Upper lobe of left lung (tissue), 6 donors: ENCODE data around the gene LHFPL5. TPM values are rescaled to one million over a fixed set of nuclear protein-coding genes. Genes with fewer than 3 reads are reported as not detected.

Source experiments
- ATAC-seq, 2 donors: fragments of 200-7000 bp; cut with Tn5 transposase; one replicate each; pipeline ENCODE4 v1.9.1; 2022; ENCODE audit warnings: mild to moderate bottlenecking in 2 of 2, moderate library complexity in 2 of 2; ENCODE audit not compliant: low FRiP score in 2 of 2
- DNase-seq, 2 donors: peaks; one replicate each; pipeline ENCODE4 v3.0.0-alpha.2; 2019 to 2020
- H3K27ac ChIP-seq, 4 donors: fragments of 200-600 bp; sonication (generic); one replicate each; pipeline ENCODE4 v1.5.1; 2016 to 2019
- H3K27me3 ChIP-seq, 4 donors: fragments of 200-600 bp; sonication (generic); one replicate each; pipeline ENCODE4 v1.5.1; 2017 to 2019
- H3K36me3 ChIP-seq, 4 donors: fragments of 200-600 bp; sonication (generic); one replicate each; pipeline ENCODE4 v1.5.1; 2016 to 2019
- H3K4me1 ChIP-seq, 4 donors: fragments of 200-600 bp; sonication (generic); one replicate each; pipeline ENCODE4 v1.5.1; 2018 to 2019
- H3K4me3 ChIP-seq, 4 donors: fragments of 200-600 bp; sonication (generic); one replicate each; pipeline ENCODE4 v1.5.1; 2017 to 2019; ENCODE audit warnings: mild to moderate bottlenecking in 2 of 4, moderate library complexity in 1 of 4
- H3K9me3 ChIP-seq, 4 donors: fragments of 200-600 bp; sonication (generic); one replicate each; pipeline ENCODE4 v1.5.1; 2018 to 2019
- CTCF ChIP-seq, 6 experiments: fragments of 450-650 bp in 4 of 6; fragments of 200-600 bp in 2 of 6; sonication (generic) in 2 of 6; IDR thresholded peaks; one replicate each; pipeline ENCODE4 v1.5.1; 2016 to 2019; ENCODE audit warnings: antibody characterized with exemption in 6 of 6
- EP300 ChIP-seq, 4 donors: sonication (generic); formaldehyde crosslinking; IDR thresholded peaks; one replicate each; pipeline ENCODE4 v1.5.1; 2017; ENCODE audit warnings: antibody characterized with exemption in 4 of 4, control low read depth in 2 of 4
- POLR2A ChIP-seq, 4 donors: fragments of 450-650 bp; IDR thresholded peaks; one replicate each; pipeline ENCODE4 v1.5.1; 2016 to 2017; ENCODE audit warnings: antibody characterized with exemption in 4 of 4, mild to moderate bottlenecking in 2 of 4
- POLR2AphosphoS5 ChIP-seq, 2 donors: sonication (generic); formaldehyde crosslinking; IDR thresholded peaks; one replicate each; pipeline ENCODE4 v1.5.1; 2017; ENCODE audit warnings: antibody characterized with exemption in 2 of 2
- WGBS, 2 donors: methylation state at CpG; one replicate each; pipeline ENCODE4 v1.1.5; 2017 to 2018; 5-methylcytosine and 5-hydroxymethylcytosine counted together
- total RNA-seq, 6 donors: library from RNA; depleted of rRNA in 4 of 6; stranded (reverse); fragments of >200 nt in 4 of 6; gene quantifications; one replicate each; pipeline versions ENCODE4 v1.1.0 to v1.2.1, GENCODE V29; 2016 to 2021
- donor health status: DM: no; HTN: no; CAD: no; lungs with moderate emphysema.
- donor health status: DM: no; HTN: yes; CAD: no; lungs with severe emphysema.

Gene LHFPL5
- total RNA-seq, 6 donors from 2014 or later: not detected

GRCh38 chr6:35801148-35801547 is 4.0 kb upstream of the LHFPL5 start:
- ATAC-seq (no peak), DNase-seq (no peak)
- TF ChIP-seq POLR2A (IDR thresholded peaks at IDR 0.05) (no peak), CTCF (IDR thresholded peaks at IDR 0.05) (no peak), EP300 (IDR thresholded peaks at IDR 0.05) (no peak), POLR2AphosphoS5 (IDR thresholded peaks at IDR 0.05) (no peak)
- Histone ChIP-seq H3K27me3 (peaks cover 0 to 3% (median 0%) of the 10 kb centered on the region in 4 donors), H3K4me1 (peaks cover 0 to 9% (median 5%) of the 10 kb centered on the region in 4 donors), H3K9me3 (no peaks in the 10 kb centered on the region), H3K27ac (no peak overlapping the region), H3K36me3 (no peaks in the 10 kb centered on the region), H3K4me3 (no peak overlapping the region)
- WGBS, 2 donors: 71 to 84% methylated on average over 3 of the region's 3 CpGs

GRCh38 chr6:35808688-35809087 is 3.5 kb downstream of the LHFPL5 start:
- Histone ChIP-seq H3K4me3 (no peak overlapping the region), H3K36me3 (no peaks in the 10 kb centered on the region), H3K27ac (no peak overlapping the region), H3K27me3 (peaks cover 0 to 3% (median 0%) of the 10 kb centered on the region in 4 donors), H3K9me3 (no peaks in the 10 kb centered on the region), H3K4me1 (peaks cover 0 to 9% (median 5%) of the 10 kb centered on the region in 4 donors)
- WGBS, 2 donors: 46 to 71% methylated on average over 3 of the region's 3 CpGs
- ATAC-seq: no peak
- no peak for TF ChIP-seq POLR2A (IDR thresholded peaks at IDR 0.05)
- no peak for TF ChIP-seq CTCF (IDR thresholded peaks at IDR 0.05)
- no peak for TF ChIP-seq POLR2AphosphoS5 (IDR thresholded peaks at IDR 0.05)
- DNase-seq: no peak

GRCh38 chr6:35809809-35810208 is 4.7 kb downstream of the LHFPL5 start:
- 82 to 84% methylated on average over 5 of the region's 5 CpGs for WGBS, 2 donors
- ATAC-seq (no peak), DNase-seq (no peak)
- TF ChIP-seq POLR2A (IDR thresholded peaks at IDR 0.05) (no peak), POLR2AphosphoS5 (IDR thresholded peaks at IDR 0.05) (no peak), EP300 (IDR thresholded peaks at IDR 0.05) (no peak), CTCF (IDR thresholded peaks at IDR 0.05) (no peak)
- Histone ChIP-seq H3K4me3 (no peak overlapping the region), H3K27ac (no peak overlapping the region), H3K36me3 (no peaks in the 10 kb centered on the region), H3K27me3 (peaks cover 0 to 3% (median 0%) of the 10 kb centered on the region in 4 donors), H3K9me3 (no peaks in the 10 kb centered on the region), H3K4me1 (peaks cover 0 to 8% (median 5%) of the 10 kb centered on the region in 4 donors)

- ATAC-seq: no peak
- H3K27ac ChIP-seq: no peak overlapping the region
- H3K9me3 ChIP-seq: no peaks in the 10 kb centered on the region
- DNase-seq: no peak
- no peaks in the 10 kb centered on the region for H3K36me3 ChIP-seq
- 59 to 68% methylated on average over 13 to 14 of the region's 14 CpGs for WGBS, 2 donors
- TF ChIP-seq POLR2AphosphoS5 (IDR thresholded peaks at IDR 0.05) (no peak), EP300 (IDR thresholded peaks at IDR 0.05) (no peak), POLR2A (IDR thresholded peaks at IDR 0.05) (no peak), CTCF (IDR thresholded peaks at IDR 0.05) (no peak)
- H3K4me3 ChIP-seq: no peak overlapping the region
- H3K4me1 ChIP-seq: no peaks in the 10 kb centered on the region
- H3K27me3 ChIP-seq: no peaks in the 10 kb centered on the region
Observed at GRCh38 chr6:35810971-35811698, 6.0 kb downstream of the LHFPL5 start.

- TF ChIP-seq POLR2A (IDR thresholded peaks at IDR 0.05): no peak
- TF ChIP-seq EP300 (IDR thresholded peaks at IDR 0.05): no peak
- no peak for TF ChIP-seq CTCF (IDR thresholded peaks at IDR 0.05)
- TF ChIP-seq POLR2AphosphoS5 (IDR thresholded peaks at IDR 0.05): no peak
- Histone ChIP-seq H3K4me3 (no peak overlapping the region), H3K27me3 (no peaks in the 10 kb centered on the region), H3K36me3 (no peaks in the 10 kb centered on the region), H3K4me1 (no peaks in the 10 kb centered on the region), H3K27ac (no peak overlapping the region), H3K9me3 (no peaks in the 10 kb centered on the region)
- ATAC-seq (no peak), DNase-seq (no peak)
- 77% methylated on average over 6 of the region's 6 CpGs for WGBS, 2 donors
Observed at GRCh38 chr6:35811699-35811995, 6.5 kb downstream of the LHFPL5 start.
